Measurements from ENCODE around the gene CA10.

Gene CA10

GRCh38 chr17:51935477-51935876 lies 223.0 kb downstream of the CA10 start:
- Histone ChIP-seq H3K27ac (ENCODE audit: low read depth, low read length) (no peak overlapping the region), H3K9ac (ENCODE audit: low read depth in 1 of 2, low read length in 2 of 2) (no peak overlapping the region), H3K4me1 (ENCODE audit: control insufficient read depth in 1 of 2, insufficient read depth in 2 of 2, low read length in 2 of 2) (no peaks in the 10 kb centered on the region), H3K4me3 (ENCODE audit: low read depth in 1 of 2, low read length in 2 of 2) (no peak overlapping the region), H3K36me3 (ENCODE audit: control insufficient read depth in 1 of 2, insufficient read depth in 2 of 2, low read length in 2 of 2) (no peaks in the 10 kb centered on the region), H3K27me3 (ENCODE audit: control insufficient read depth in 1 of 2, insufficient read depth in 2 of 2, low read length in 2 of 2) (no peaks in the 10 kb centered on the region), H3K9me3 (ENCODE audit: control insufficient read depth in 1 of 2, low read length in 2 of 2) (no peaks in the 10 kb centered on the region)

GRCh38 chr17:51933647-51934046 lies 224.9 kb downstream of the CA10 start:
- Histone ChIP-seq H3K9ac (ENCODE audit: low read depth in 1 of 2, low read length in 2 of 2) (no peak overlapping the region), H3K4me1 (ENCODE audit: control insufficient read depth in 1 of 2, insufficient read depth in 2 of 2, low read length in 2 of 2) (no peaks in the 10 kb centered on the region), H3K9me3 (ENCODE audit: control insufficient read depth in 1 of 2, low read length in 2 of 2) (no peaks in the 10 kb centered on the region), H3K27ac (ENCODE audit: low read depth, low read length) (no peak overlapping the region), H3K36me3 (ENCODE audit: control insufficient read depth in 1 of 2, insufficient read depth in 2 of 2, low read length in 2 of 2) (no peaks in the 10 kb centered on the region), H3K27me3 (ENCODE audit: control insufficient read depth in 1 of 2, insufficient read depth in 2 of 2, low read length in 2 of 2) (no peaks in the 10 kb centered on the region), H3K4me3 (ENCODE audit: low read depth in 1 of 2, low read length in 2 of 2) (no peak overlapping the region)

GRCh38 chr17:51926448-51926847 lies 232.1 kb downstream of the CA10 start:
- Histone ChIP-seq H3K9ac (ENCODE audit: low read depth in 1 of 2, low read length in 2 of 2) (no peak overlapping the region), H3K4me1 (ENCODE audit: control insufficient read depth in 1 of 2, insufficient read depth in 2 of 2, low read length in 2 of 2) (no peaks in the 10 kb centered on the region), H3K27ac (ENCODE audit: low read depth, low read length) (no peak overlapping the region), H3K27me3 (ENCODE audit: control insufficient read depth in 1 of 2, insufficient read depth in 2 of 2, low read length in 2 of 2) (no peaks in the 10 kb centered on the region), H3K4me3 (ENCODE audit: low read depth in 1 of 2, low read length in 2 of 2) (no peak overlapping the region), H3K36me3 (ENCODE audit: control insufficient read depth in 1 of 2, insufficient read depth in 2 of 2, low read length in 2 of 2) (no peaks in the 10 kb centered on the region), H3K9me3 (ENCODE audit: control insufficient read depth in 1 of 2, low read length in 2 of 2) (no peaks in the 10 kb centered on the region)

- no peak overlapping the region for H3K27ac ChIP-seq (ENCODE audit: low read depth, low read length)
- no peaks in the 10 kb centered on the region for H3K4me1 ChIP-seq (ENCODE audit: control insufficient read depth in 1 of 2, insufficient read depth in 2 of 2, low read length in 2 of 2)
- no peaks in the 10 kb centered on the region for H3K9me3 ChIP-seq (ENCODE audit: control insufficient read depth in 1 of 2, low read length in 2 of 2)
- H3K36me3 ChIP-seq (ENCODE audit: control insufficient read depth in 1 of 2, insufficient read depth in 2 of 2, low read length in 2 of 2) = no peaks in the 10 kb centered on the region
- no peaks in the 10 kb centered on the region for H3K27me3 ChIP-seq (ENCODE audit: control insufficient read depth in 1 of 2, insufficient read depth in 2 of 2, low read length in 2 of 2)
- no peak overlapping the region for H3K4me3 ChIP-seq (ENCODE audit: low read depth in 1 of 2, low read length in 2 of 2)
- H3K9ac ChIP-seq (ENCODE audit: low read depth in 1 of 2, low read length in 2 of 2) = no peak overlapping the region
Measured at GRCh38 chr17:51921500-51921899, 237.0 kb downstream of the CA10 start.

GRCh38 chr17:51914577-51914976 lies 243.9 kb downstream of the CA10 start:
- H3K4me3 ChIP-seq (ENCODE audit: low read depth in 1 of 2, low read length in 2 of 2) = no peak overlapping the region
- no peaks in the 10 kb centered on the region for H3K36me3 ChIP-seq (ENCODE audit: control insufficient read depth in 1 of 2, insufficient read depth in 2 of 2, low read length in 2 of 2)
- H3K9me3 ChIP-seq (ENCODE audit: control insufficient read depth in 1 of 2, low read length in 2 of 2) = no peaks in the 10 kb centered on the region
- no peak overlapping the region for H3K27ac ChIP-seq (ENCODE audit: low read depth, low read length)
- H3K4me1 ChIP-seq (ENCODE audit: control insufficient read depth in 1 of 2, insufficient read depth in 2 of 2, low read length in 2 of 2) = no peaks in the 10 kb centered on the region
- H3K9ac ChIP-seq (ENCODE audit: low read depth in 1 of 2, low read length in 2 of 2) = no peak overlapping the region
- H3K27me3 ChIP-seq (ENCODE audit: control insufficient read depth in 1 of 2, insufficient read depth in 2 of 2, low read length in 2 of 2) = no peaks in the 10 kb centered on the region

- Histone ChIP-seq H3K4me3 (ENCODE audit: low read depth in 1 of 2, low read length in 2 of 2) (no peak overlapping the region), H3K9me3 (ENCODE audit: control insufficient read depth in 1 of 2, low read length in 2 of 2) (no peaks in the 10 kb centered on the region), H3K27me3 (ENCODE audit: control insufficient read depth in 1 of 2, insufficient read depth in 2 of 2, low read length in 2 of 2) (no peaks in the 10 kb centered on the region), H3K36me3 (ENCODE audit: control insufficient read depth in 1 of 2, insufficient read depth in 2 of 2, low read length in 2 of 2) (no peaks in the 10 kb centered on the region), H3K27ac (ENCODE audit: low read depth, low read length) (no peak overlapping the region), H3K9ac (ENCODE audit: low read depth in 1 of 2, low read length in 2 of 2) (no peak overlapping the region), H3K4me1 (ENCODE audit: control insufficient read depth in 1 of 2, insufficient read depth in 2 of 2, low read length in 2 of 2) (no peaks in the 10 kb centered on the region)
Measured at GRCh38 chr17:51913491-51914205, 244.9 kb downstream of the CA10 start.

- H3K4me3 ChIP-seq (ENCODE audit: low read depth in 1 of 2, low read length in 2 of 2) = no peak overlapping the region
- H3K27ac ChIP-seq (ENCODE audit: low read depth, low read length) = no peak overlapping the region
- H3K9ac ChIP-seq (ENCODE audit: low read depth in 1 of 2, low read length in 2 of 2) = no peak overlapping the region
- H3K4me1 ChIP-seq (ENCODE audit: control insufficient read depth in 1 of 2, insufficient read depth in 2 of 2, low read length in 2 of 2) = no peaks in the 10 kb centered on the region
- no peaks in the 10 kb centered on the region for H3K36me3 ChIP-seq (ENCODE audit: control insufficient read depth in 1 of 2, insufficient read depth in 2 of 2, low read length in 2 of 2)
- H3K9me3 ChIP-seq (ENCODE audit: control insufficient read depth in 1 of 2, low read length in 2 of 2) = no peaks in the 10 kb centered on the region
- H3K27me3 ChIP-seq (ENCODE audit: control insufficient read depth in 1 of 2, insufficient read depth in 2 of 2, low read length in 2 of 2) = no peaks in the 10 kb centered on the region
Measured at GRCh38 chr17:51912939-51913338, 245.6 kb downstream of the CA10 start.

- Histone ChIP-seq H3K9me3 (ENCODE audit: control insufficient read depth in 1 of 2, low read length in 2 of 2) (no peaks in the 10 kb centered on the region), H3K4me1 (ENCODE audit: control insufficient read depth in 1 of 2, insufficient read depth in 2 of 2, low read length in 2 of 2) (no peaks in the 10 kb centered on the region), H3K4me3 (ENCODE audit: low read depth in 1 of 2, low read length in 2 of 2) (no peak overlapping the region), H3K27ac (ENCODE audit: low read depth, low read length) (no peak overlapping the region), H3K27me3 (ENCODE audit: control insufficient read depth in 1 of 2, insufficient read depth in 2 of 2, low read length in 2 of 2) (no peaks in the 10 kb centered on the region), H3K9ac (ENCODE audit: low read depth in 1 of 2, low read length in 2 of 2) (no peak overlapping the region), H3K36me3 (ENCODE audit: control insufficient read depth in 1 of 2, insufficient read depth in 2 of 2, low read length in 2 of 2) (no peaks in the 10 kb centered on the region)
Measured at GRCh38 chr17:51911237-51911636, 247.3 kb downstream of the CA10 start.

GRCh38 chr17:51909971-51910370 lies 248.5 kb downstream of the CA10 start:
- no peak overlapping the region for H3K27ac ChIP-seq (ENCODE audit: low read depth, low read length)
- no peaks in the 10 kb centered on the region for H3K9me3 ChIP-seq (ENCODE audit: control insufficient read depth in 1 of 2, low read length in 2 of 2)
- no peaks in the 10 kb centered on the region for H3K27me3 ChIP-seq (ENCODE audit: control insufficient read depth in 1 of 2, insufficient read depth in 2 of 2, low read length in 2 of 2)
- no peak overlapping the region for H3K9ac ChIP-seq (ENCODE audit: low read depth in 1 of 2, low read length in 2 of 2)
- H3K4me3 ChIP-seq (ENCODE audit: low read depth in 1 of 2, low read length in 2 of 2) = no peak overlapping the region
- H3K36me3 ChIP-seq (ENCODE audit: control insufficient read depth in 1 of 2, insufficient read depth in 2 of 2, low read length in 2 of 2) = no peaks in the 10 kb centered on the region
- no peaks in the 10 kb centered on the region for H3K4me1 ChIP-seq (ENCODE audit: control insufficient read depth in 1 of 2, insufficient read depth in 2 of 2, low read length in 2 of 2)

- Histone ChIP-seq H3K27ac (ENCODE audit: low read depth, low read length) (no peak overlapping the region), H3K4me3 (ENCODE audit: low read depth in 1 of 2, low read length in 2 of 2) (no peak overlapping the region), H3K27me3 (ENCODE audit: control insufficient read depth in 1 of 2, insufficient read depth in 2 of 2, low read length in 2 of 2) (no peaks in the 10 kb centered on the region), H3K36me3 (ENCODE audit: control insufficient read depth in 1 of 2, insufficient read depth in 2 of 2, low read length in 2 of 2) (no peaks in the 10 kb centered on the region), H3K9me3 (ENCODE audit: control insufficient read depth in 1 of 2, low read length in 2 of 2) (no peaks in the 10 kb centered on the region), H3K4me1 (ENCODE audit: control insufficient read depth in 1 of 2, insufficient read depth in 2 of 2, low read length in 2 of 2) (no peaks in the 10 kb centered on the region), H3K9ac (ENCODE audit: low read depth in 1 of 2, low read length in 2 of 2) (no peak overlapping the region)
Measured at GRCh38 chr17:51908841-51909537, 249.5 kb downstream of the CA10 start.
